HEK293T (cell line): Measurements from ENCODE around the gene HIVEP3.
A peak's percentile ranks its signal among the peaks of the same experiment; 100 is the strongest.

Experiments
- CTCF ChIA-PET: fragments of 350-600 bp; formaldehyde crosslinking; extraction: SDS; loops from one replicate; lab custom pipeline; 2021; ENCODE audit warnings: antibody characterized with exemption, inconsistent platforms; lab: Yijun Ruan, JAX
- POLR2A ChIA-PET: fragments of 350-600 bp; formaldehyde crosslinking; extraction: SDS; loops from one replicate; lab custom pipeline; 2020; ENCODE audit warnings: antibody characterized with exemption, inconsistent platforms; lab: Yijun Ruan, JAX
- DNase-seq: peaks from one replicate; pipeline ENCODE4 v3.0.0; 2012; ENCODE audit warnings: mixed read lengths; ENCODE audit errors: extremely low spot score
- ARNT ChIP-seq: fragments of 450-650 bp; IDR thresholded peaks from 2 replicates; pipeline ENCODE4 v1.6.1; 2017; ENCODE audit warnings: mild to moderate bottlenecking
- BHLHE40 ChIP-seq: fragments of 450-650 bp; IDR thresholded peaks from 2 replicates; pipeline ENCODE4 v1.6.1; 2016; ENCODE audit warnings: mild to moderate bottlenecking, moderate library complexity, borderline replicate concordance
- CTBP1 ChIP-seq: fragments of 450-650 bp; IDR thresholded peaks from 2 replicates; pipeline ENCODE4 v1.6.1; 2016; ENCODE audit warnings: borderline replicate concordance
- ELF4 ChIP-seq: fragments of 450-650 bp; IDR thresholded peaks from 2 replicates; pipeline ENCODE4 v1.6.1; 2017; ENCODE audit warnings: antibody characterized with exemption
- FOXA1 ChIP-seq: fragments of 450-650 bp; IDR thresholded peaks from 2 replicates; pipeline ENCODE4 v1.6.1; 2016; ENCODE audit warnings: mild to moderate bottlenecking
- FOXK2 ChIP-seq: fragments of 450-650 bp; IDR thresholded peaks from 2 replicates; pipeline ENCODE4 v1.6.1; 2016; ENCODE audit warnings: mild to moderate bottlenecking
- FOXM1 ChIP-seq: fragments of 450-650 bp; IDR thresholded peaks from 2 replicates; pipeline ENCODE4 v1.6.1; 2017; ENCODE audit warnings: mild to moderate bottlenecking, borderline replicate concordance
- HDGF ChIP-seq: fragments of 450-650 bp; IDR thresholded peaks from 2 replicates; pipeline ENCODE4 v1.6.1; 2017; ENCODE audit warnings: antibody characterized with exemption, borderline replicate concordance
- L3MBTL2 ChIP-seq: fragments of 450-650 bp; conservative IDR thresholded peaks from 2 replicates; pipeline ENCODE4 v1.6.1; 2016; ENCODE audit warnings: mild to moderate bottlenecking
- LEF1 ChIP-seq: fragments of 450-650 bp; IDR thresholded peaks from 2 replicates; pipeline ENCODE4 v1.6.1; 2017; ENCODE audit warnings: mild to moderate bottlenecking, borderline replicate concordance
- NFRKB ChIP-seq: fragments of 450-650 bp; IDR thresholded peaks from 2 replicates; pipeline ENCODE4 v1.6.1; 2016; ENCODE audit warnings: mild to moderate bottlenecking, moderate library complexity
- PKNOX1 ChIP-seq: fragments of 450-650 bp; IDR thresholded peaks from 2 replicates; pipeline ENCODE4 v1.6.1; 2016
- SP1 ChIP-seq: fragments of 450-650 bp; IDR thresholded peaks from 2 replicates; pipeline ENCODE4 v1.6.1; 2017
- SUZ12 ChIP-seq: fragments of 450-650 bp; IDR thresholded peaks from 2 replicates; pipeline ENCODE4 v1.6.1; 2016; ENCODE audit warnings: mild to moderate bottlenecking
- TARDBP ChIP-seq: fragments of 450-650 bp; IDR thresholded peaks from 2 replicates; pipeline ENCODE4 v1.6.1; 2016
- ZNF384 ChIP-seq: fragments of 450-650 bp; IDR thresholded peaks from 2 replicates; pipeline ENCODE4 v1.6.1; 2016

HIVEP3 gene

DNA sequence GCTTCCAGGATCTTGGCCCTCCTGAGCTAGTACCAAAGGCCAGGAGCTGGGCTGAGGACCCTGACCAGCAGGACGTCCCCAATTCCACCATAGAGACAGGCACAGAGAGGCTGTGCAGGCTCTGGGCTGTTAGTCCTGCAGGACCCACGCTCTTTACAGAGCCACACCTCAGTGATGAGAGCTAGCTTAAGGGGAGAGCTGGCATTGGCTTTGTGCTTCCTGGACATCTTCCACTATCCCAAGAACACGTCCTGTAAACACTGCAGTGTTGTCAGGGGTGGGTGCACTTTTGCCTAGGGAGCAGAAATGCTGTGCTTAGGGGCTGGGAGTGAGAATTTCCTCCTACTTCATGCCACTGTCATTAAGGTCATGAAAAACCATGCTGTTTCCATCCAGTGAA lies 342.5 kb downstream of the HIVEP3 start:
- ChIA-PET POLR2A (no interaction called here), CTCF (interaction anchor here (0.7 kb wide), 1 partner anchor 65 kb away, joined by 3 read pairs; no protein-coding TSS in a partner anchor)
- no peak for TF ChIP-seq PKNOX1
- no peak for TF ChIP-seq TARDBP
- no peak for TF ChIP-seq ARNT
- TF ChIP-seq ELF4 = no peak
- TF ChIP-seq ZNF384 = no peak
- TF ChIP-seq FOXK2 = no peak
- no peak for TF ChIP-seq CTBP1
- TF ChIP-seq SUZ12 = no peak
- TF ChIP-seq BHLHE40 = no peak
- TF ChIP-seq FOXM1 = no peak
- TF ChIP-seq HDGF = no peak
- no peak for TF ChIP-seq SP1
- TF ChIP-seq LEF1 = no peak
- no peak for TF ChIP-seq NFRKB

DNA sequence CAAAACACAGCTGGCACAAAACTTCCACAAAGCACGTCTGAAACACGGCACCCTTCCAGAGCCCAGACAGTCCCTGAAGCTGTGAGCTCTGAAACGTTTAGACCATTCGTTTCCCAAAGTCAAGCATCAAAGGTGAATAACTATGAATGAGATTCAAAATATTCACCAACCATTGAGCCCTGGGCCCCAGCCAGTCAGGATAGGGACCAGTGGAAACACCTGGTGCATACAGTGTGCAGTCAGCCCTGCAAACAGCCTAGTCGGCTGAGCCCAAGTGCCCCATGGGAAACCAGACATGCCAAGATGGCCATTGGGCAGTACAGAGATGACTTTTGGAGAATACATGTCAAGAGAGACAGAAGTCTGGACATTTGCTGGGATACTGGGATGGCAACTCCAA lies 343.9 kb downstream of the HIVEP3 start:
- TF ChIP-seq ARNT = no peak
- no peak for TF ChIP-seq FOXK2
- no peak for TF ChIP-seq BHLHE40
- ChIA-PET CTCF (interaction anchor here (0.6 to 1.5 kb wide), 2 partner anchors 301 to 598 kb away, joined by 4 to 8 read pairs; no protein-coding TSS in a partner anchor), POLR2A (no interaction called here)
- no peak for DNase-seq

More for the DNA sequence above, 342.5 kb downstream of the HIVEP3 start:
- DNase-seq = no peak

- TF ChIP-seq NFRKB (no peak), L3MBTL2 (no peak), BHLHE40 (no peak), ELF4 (no peak), CTBP1 (no peak), SP1 (no peak), ZNF384 (no peak), HDGF (no peak), FOXA1 (no peak), LEF1 (no peak), SUZ12 (no peak)
- DNase-seq = peak; percentile 84
- CTCF ChIA-PET = interaction anchor here (0.6 to 1.5 kb wide), 10 partner anchors 9 to 605 kb away, joined by 3 to 8 read pairs (median 3); no protein-coding TSS in a partner anchor
- POLR2A ChIA-PET = interaction anchor here (1.0 kb wide), 1 partner anchor 61 kb away, joined by 3 read pairs; no protein-coding TSS in a partner anchor
Observed at GRCh38 chr1:41573785-41574713, 344.7 kb downstream of the HIVEP3 start.

GRCh38 chr1:41573194-41573593 lies 345.5 kb downstream of the HIVEP3 start:
- no peak for DNase-seq
- ChIA-PET CTCF (interaction anchor here (0.6 to 1.5 kb wide), 9 partner anchors 8 to 606 kb away, joined by 3 to 8 read pairs (median 3); no protein-coding TSS in a partner anchor), POLR2A (interaction anchor here (1.0 kb wide), 1 partner anchor 60 kb away, joined by 3 read pairs; no protein-coding TSS in a partner anchor)
- TF ChIP-seq ARNT (no peak), TARDBP (no peak)

- ChIA-PET POLR2A (no interaction called here), CTCF (interaction anchor here (0.7 kb wide), 1 partner anchor 1274 kb away, joined by 3 read pairs; no protein-coding TSS in a partner anchor)
- no peak for DNase-seq
- TF ChIP-seq FOXA1 (no peak), NFRKB (no peak), ZNF384 (no peak), HDGF (no peak), TARDBP (no peak), CTBP1 (no peak), LEF1 (no peak), ELF4 (no peak), FOXK2 (no peak), SUZ12 (no peak), L3MBTL2 (no peak), BHLHE40 (no peak), PKNOX1 (no peak), ARNT (no peak), FOXM1 (no peak), SP1 (no peak)
Observed at GRCh38 chr1:41572224-41572623, 346.5 kb downstream of the HIVEP3 start.

- ChIA-PET CTCF (no interaction called here), POLR2A (no interaction called here)
- TF ChIP-seq ELF4 (no peak), FOXK2 (no peak), BHLHE40 (no peak), ZNF384 (no peak), SP1 (no peak), NFRKB (no peak), L3MBTL2 (no peak), PKNOX1 (no peak), TARDBP (no peak)
- DNase-seq = no peak
Observed at GRCh38 chr1:41571041-41571440, 347.7 kb downstream of the HIVEP3 start.
